HCT116 (cell line): ENCODE results near the gene ART5. TPM values are rescaled to one million over a fixed set of nuclear protein-coding genes. Genes with fewer than 3 reads are reported as not detected.

Experiments
- total RNA-seq: library from RNA; stranded (reverse); gene quantifications from one replicate; pipeline ENCODE4 v1.2.1, GENCODE V29; 2021; ENCODE audit not compliant: unreplicated experiment

ART5 gene
- total RNA-seq, 1 experiment from 2014 or later = 5.6 TPM

Other genes starting within 250 kb of the ART5 start
- gene ART1, start 3.1 kb upstream of the ART5 start, total RNA-seq = not detected
- gene CHRNA10, start 29.4 kb upstream of the ART5 start, total RNA-seq = 3.0 TPM
- gene NUP98, start 155.6 kb upstream of the ART5 start, total RNA-seq = 98.4 TPM
- gene PGAP2, start 166.6 kb upstream of the ART5 start, total RNA-seq = 30.5 TPM
- gene RHOG, start 199.0 kb upstream of the ART5 start, total RNA-seq = 49.1 TPM
- gene STIM1, start 213.7 kb upstream of the ART5 start, total RNA-seq = 22.3 TPM